K562 (cell line): ENCODE data around the gene SUPT5H. TPM values are rescaled to one million over a fixed set of nuclear protein-coding genes. Genes with fewer than 3 reads are reported as not detected.

Experiments used
- FOSL1 ChIP-seq: fragments of 200-800 bp; sonication (Bioruptor generic); conservative IDR thresholded peaks from 2 replicates; pipeline ENCODE4 v1.6.1; 2016; ENCODE audit warnings: missing genetic modification characterization, missing compliant biosample characterization
- HDAC8 ChIP-seq: fragments of 450-650 bp; IDR thresholded peaks from 2 replicates; pipeline ENCODE4 v1.6.1; 2016; ENCODE audit warnings: mild to moderate bottlenecking, missing genetic modification characterization, moderate library complexity, missing compliant biosample characterization
- HMG20B ChIP-seq: fragments of 250-450 bp; sonication (Bioruptor Pico); IDR thresholded peaks from 2 replicates; pipeline ENCODE4 v1.5.0; 2021; ENCODE audit warnings: mild to moderate bottlenecking
- MTA1 ChIP-seq: fragments of 450-650 bp; IDR thresholded peaks from 2 replicates; pipeline ENCODE4 v1.6.1; 2017; ENCODE audit warnings: borderline replicate concordance
- RHOXF2B ChIP-seq: fragments of 250-450 bp; sonication (Bioruptor Pico); conservative IDR thresholded peaks from 2 replicates; pipeline ENCODE4 v1.5.1; 2021
- SIRT6 ChIP-seq: IDR thresholded peaks from one replicate; pipeline ENCODE4 v1.6.1; 2012; ENCODE audit warnings: low read depth, mild to moderate bottlenecking, control low read depth, inconsistent platforms, low read length, moderate library complexity
- SMAD2 ChIP-seq: fragments of 150-350 bp; IDR thresholded peaks from 2 replicates; pipeline ENCODE4 v1.6.1; 2014; ENCODE audit warnings: low read depth, mild to moderate bottlenecking, low read length
- SNIP1 ChIP-seq: fragments of 450-650 bp; IDR thresholded peaks from 2 replicates; pipeline ENCODE4 v1.7.1; 2017; ENCODE audit warnings: low read depth, mild to moderate bottlenecking
- TBP ChIP-seq: optimal IDR thresholded peaks from 2 replicates; pipeline ENCODE3; 2011; ENCODE audit warnings: low read depth, low read length, improper control_type of control experiment
- TCFL5 ChIP-seq: fragments of 250-450 bp; sonication (Bioruptor Pico); conservative IDR thresholded peaks from 2 replicates; pipeline ENCODE4 v1.6.1; 2021; ENCODE audit warnings: mild to moderate bottlenecking, moderate library complexity, matching md5 sums
- TEAD1 ChIP-seq, 2 experiments: fragments of 450-650 bp in 1 of 2; sonication (generic) in 1 of 2; formaldehyde crosslinking; IDR thresholded peaks; 2 replicates each; pipeline versions ENCODE4 v1.4.0 to v1.8.0; 2020 to 2022; ENCODE audit warnings: mild to moderate bottlenecking in 2 of 2, missing genetic modification reagents in 1 of 2
- ZBTB12 ChIP-seq: fragments of 250-450 bp; sonication (Bioruptor Pico); IDR thresholded peaks from 2 replicates; pipeline ENCODE4 v1.4.0; 2020
- ZNF592 ChIP-seq: fragments of 450-650 bp; IDR thresholded peaks from 2 replicates; pipeline ENCODE4 v1.6.1; 2017; ENCODE audit warnings: antibody characterized with exemption, mild to moderate bottlenecking
- polyA plus RNA-seq, 8 experiments: library from polyadenylated mRNA; depleted of rRNA in 4 of 8; stranded (reverse) in 5 of 8; unstranded in 3 of 8; fragments of >200 nt; fragmentation: Nextera tagmentation in 2 of 8; fragmentation: Illumina TruSeq in 1 of 8; extraction: Ambion mirVana in 2 of 8; extraction: Trizol in 1 of 8; gene quantifications; 2 replicates each; pipeline versions ENCODE4 v1.2.1 to v1.2.3, GENCODE V29; 2011 to 2014; ENCODE audit warnings: inconsistent platforms in 1 of 8, missing spikeins in 1 of 8
- total RNA-seq, 7 experiments: library from RNA; depleted of rRNA in 6 of 7; stranded (reverse); fragments of >200 nt in 6 of 7; fragmentation: Illumina TruSeq in 2 of 7; extraction: Trizol in 2 of 7; gene quantifications; 2 replicates each; pipeline versions ENCODE4 v1.2.1 to v1.2.3, GENCODE V29; 2011 to 2021; ENCODE audit warnings: low replicate concordance in 1 of 7
- TF ChIP-seq, protein P1 (sequence below): fragments of 450-650 bp; IDR thresholded peaks from 2 replicates; pipeline ENCODE4 v1.6.1; 2017; ENCODE audit warnings: antibody characterized with exemption
- TF ChIP-seq, protein P2 (sequence below), 2 experiments: fragments of 450-650 bp; IDR thresholded peaks; 2 replicates each; pipeline ENCODE4 v1.6.1; 2018; ENCODE audit warnings: mild to moderate bottlenecking in 2 of 2, low read depth in 1 of 2; ENCODE audit not compliant: partially characterized antibody in 2 of 2

Gene SUPT5H
- total and polyA plus RNA-seq, 9 of the 15 experiments (the other 6 are each of a cell fraction or from before 2014, with no cell fraction given): 13.3 to 85.9 (median 35.9) TPM

GRCh38 chr19:39410017-39410830 is 35.2 kb upstream of the SUPT5H start (continued):
- no peak for TF ChIP-seq TCFL5 (CRISPR knock-in tag)
- no peak for TF ChIP-seq FOSL1 (tag)
- no peak for TF ChIP-seq TEAD1 (CRISPR knock-in tag; IDR thresholded peaks at IDR 0.05)
- TF ChIP-seq TBP: peak; percentile 27
- TF ChIP-seq SIRT6: no peak
- TF ChIP-seq, protein P1, sequence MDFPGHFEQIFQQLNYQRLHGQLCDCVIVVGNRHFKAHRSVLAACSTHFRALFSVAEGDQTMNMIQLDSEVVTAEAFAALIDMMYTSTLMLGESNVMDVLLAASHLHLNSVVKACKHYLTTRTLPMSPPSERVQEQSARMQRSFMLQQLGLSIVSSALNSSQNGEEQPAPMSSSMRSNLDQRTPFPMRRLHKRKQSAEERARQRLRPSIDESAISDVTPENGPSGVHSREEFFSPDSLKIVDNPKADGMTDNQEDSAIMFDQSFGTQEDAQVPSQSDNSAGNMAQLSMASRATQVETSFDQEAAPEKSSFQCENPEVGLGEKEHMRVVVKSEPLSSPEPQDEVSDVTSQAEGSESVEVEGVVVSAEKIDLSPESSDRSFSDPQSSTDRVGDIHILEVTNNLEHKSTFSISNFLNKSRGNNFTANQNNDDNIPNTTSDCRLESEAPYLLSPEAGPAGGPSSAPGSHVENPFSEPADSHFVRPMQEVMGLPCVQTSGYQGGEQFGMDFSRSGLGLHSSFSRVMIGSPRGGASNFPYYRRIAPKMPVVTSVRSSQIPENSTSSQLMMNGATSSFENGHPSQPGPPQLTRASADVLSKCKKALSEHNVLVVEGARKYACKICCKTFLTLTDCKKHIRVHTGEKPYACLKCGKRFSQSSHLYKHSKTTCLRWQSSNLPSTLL: 0 out of 2 replicates have a peak, but pooled peaks have one; percentile 70
- no peak; the same call in 1 of the 2 replicates for TF ChIP-seq ZNF592
- TF ChIP-seq SNIP1: peak; percentile 50
- no peak for TF ChIP-seq RHOXF2B (CRISPR knock-in tag)
- TF ChIP-seq HMG20B (CRISPR knock-in tag): no peak
- TF ChIP-seq SMAD2: no peak
- peak; percentile 92 for TF ChIP-seq MTA1
- TF ChIP-seq ZBTB12 (CRISPR knock-in tag): no peak
- TF ChIP-seq, protein P2, sequence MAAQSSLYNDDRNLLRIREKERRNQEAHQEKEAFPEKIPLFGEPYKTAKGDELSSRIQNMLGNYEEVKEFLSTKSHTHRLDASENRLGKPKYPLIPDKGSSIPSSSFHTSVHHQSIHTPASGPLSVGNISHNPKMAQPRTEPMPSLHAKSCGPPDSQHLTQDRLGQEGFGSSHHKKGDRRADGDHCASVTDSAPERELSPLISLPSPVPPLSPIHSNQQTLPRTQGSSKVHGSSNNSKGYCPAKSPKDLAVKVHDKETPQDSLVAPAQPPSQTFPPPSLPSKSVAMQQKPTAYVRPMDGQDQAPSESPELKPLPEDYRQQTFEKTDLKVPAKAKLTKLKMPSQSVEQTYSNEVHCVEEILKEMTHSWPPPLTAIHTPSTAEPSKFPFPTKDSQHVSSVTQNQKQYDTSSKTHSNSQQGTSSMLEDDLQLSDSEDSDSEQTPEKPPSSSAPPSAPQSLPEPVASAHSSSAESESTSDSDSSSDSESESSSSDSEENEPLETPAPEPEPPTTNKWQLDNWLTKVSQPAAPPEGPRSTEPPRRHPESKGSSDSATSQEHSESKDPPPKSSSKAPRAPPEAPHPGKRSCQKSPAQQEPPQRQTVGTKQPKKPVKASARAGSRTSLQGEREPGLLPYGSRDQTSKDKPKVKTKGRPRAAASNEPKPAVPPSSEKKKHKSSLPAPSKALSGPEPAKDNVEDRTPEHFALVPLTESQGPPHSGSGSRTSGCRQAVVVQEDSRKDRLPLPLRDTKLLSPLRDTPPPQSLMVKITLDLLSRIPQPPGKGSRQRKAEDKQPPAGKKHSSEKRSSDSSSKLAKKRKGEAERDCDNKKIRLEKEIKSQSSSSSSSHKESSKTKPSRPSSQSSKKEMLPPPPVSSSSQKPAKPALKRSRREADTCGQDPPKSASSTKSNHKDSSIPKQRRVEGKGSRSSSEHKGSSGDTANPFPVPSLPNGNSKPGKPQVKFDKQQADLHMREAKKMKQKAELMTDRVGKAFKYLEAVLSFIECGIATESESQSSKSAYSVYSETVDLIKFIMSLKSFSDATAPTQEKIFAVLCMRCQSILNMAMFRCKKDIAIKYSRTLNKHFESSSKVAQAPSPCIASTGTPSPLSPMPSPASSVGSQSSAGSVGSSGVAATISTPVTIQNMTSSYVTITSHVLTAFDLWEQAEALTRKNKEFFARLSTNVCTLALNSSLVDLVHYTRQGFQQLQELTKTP (IDR thresholded peaks at IDR 0.05; ENCODE audit: low read depth in 1 of 2, partially characterized antibody in 2 of 2): peak; percentile 71 to 88
- TF ChIP-seq HDAC8 (tag): no peak
